Activated CD8-positive, alpha-beta T cell treated with anti-CD3 and anti-CD28 coated beads for 36 hours (primary cell): Measurements from ENCODE around the gene CFAP47. TPM values are rescaled to one million over a fixed set of nuclear protein-coding genes. Genes with fewer than 3 reads are reported as not detected.
"Not testable (repeated sequence)": the region's sequence is repeated elsewhere in the genome, so short reads cannot be mapped to it uniquely, and the experiment has no call there.

ENCODE experiments used
- ATAC-seq: fragments of 200-7000 bp; cut with Tn5 transposase; one replicate; pipeline ENCODE4 v1.10.0; 2021; ENCODE audit warnings: mild to moderate bottlenecking, moderate library complexity
- CTCF ChIA-PET: fragments of 350-600 bp; sonication (Branson Sonifier 250); formaldehyde crosslinking; loops from one replicate; lab custom pipeline; 2021; ENCODE audit warnings: antibody characterized with exemption; lab: Charles Lee
- POLR2A ChIA-PET: fragments of 350-600 bp; sonication (Branson Sonifier 250); formaldehyde crosslinking; loops from one replicate; lab custom pipeline; 2021; ENCODE audit warnings: antibody characterized with exemption; lab: Charles Lee
- DNase-seq: peaks from one replicate; pipeline ENCODE4 v3.0.0-alpha.2; 2020
- H3K27ac Mint-ChIP-seq: one replicate; pipeline ENCODE4 v1.8.0; 2021; ENCODE audit warnings: mild to moderate bottlenecking, mixed read lengths
- H3K27me3 Mint-ChIP-seq: one replicate; pipeline ENCODE4 v1.8.0; 2021; ENCODE audit warnings: mixed read lengths
- H3K36me3 Mint-ChIP-seq: one replicate; pipeline ENCODE4 v1.8.0; 2021; ENCODE audit warnings: low read depth, mixed read lengths
- H3K4me1 Mint-ChIP-seq: one replicate; pipeline ENCODE4 v1.8.0; 2021; ENCODE audit warnings: low read depth, mixed read lengths
- H3K4me3 Mint-ChIP-seq: one replicate; pipeline ENCODE4 v1.8.0; 2021; ENCODE audit warnings: mild to moderate bottlenecking, moderate library complexity, mixed read lengths
- H3K9me3 Mint-ChIP-seq: one replicate; pipeline ENCODE4 v1.8.0; 2021; ENCODE audit warnings: mixed read lengths
- intact Hi-C: fragments of 100-400 bp; cut with micrococcal nuclease; formaldehyde crosslinking; loops from one replicate; pipeline ENCODE4 v1.10.0; 2022
- total RNA-seq, 2 experiments: library from RNA; stranded (reverse); gene quantifications; one replicate each; pipeline ENCODE4 v1.2.3, GENCODE V29; 2021
- TF ChIP-seq, protein P1 (sequence below): fragments of 200-600 bp; IDR thresholded peaks from one replicate; pipeline ENCODE4 v1.8.0; 2022; ENCODE audit warnings: antibody characterized with exemption, mild to moderate bottlenecking

CFAP47 gene
- total RNA-seq = not detected

- CTCF ChIA-PET = no interaction called here
- Mint-ChIP-seq H3K27ac (no peak within 1 kb of the TSS), H3K27me3 (no peaks in the 10 kb centered on the region), H3K4me3 (no peak within 1 kb of the TSS), H3K4me1 (no peaks in the 10 kb centered on the region), H3K36me3 (no peaks in the 10 kb centered on the region), H3K9me3 (no peaks in the 10 kb centered on the region)
- POLR2A ChIA-PET = no interaction called here
- TF ChIP-seq, protein P1, sequence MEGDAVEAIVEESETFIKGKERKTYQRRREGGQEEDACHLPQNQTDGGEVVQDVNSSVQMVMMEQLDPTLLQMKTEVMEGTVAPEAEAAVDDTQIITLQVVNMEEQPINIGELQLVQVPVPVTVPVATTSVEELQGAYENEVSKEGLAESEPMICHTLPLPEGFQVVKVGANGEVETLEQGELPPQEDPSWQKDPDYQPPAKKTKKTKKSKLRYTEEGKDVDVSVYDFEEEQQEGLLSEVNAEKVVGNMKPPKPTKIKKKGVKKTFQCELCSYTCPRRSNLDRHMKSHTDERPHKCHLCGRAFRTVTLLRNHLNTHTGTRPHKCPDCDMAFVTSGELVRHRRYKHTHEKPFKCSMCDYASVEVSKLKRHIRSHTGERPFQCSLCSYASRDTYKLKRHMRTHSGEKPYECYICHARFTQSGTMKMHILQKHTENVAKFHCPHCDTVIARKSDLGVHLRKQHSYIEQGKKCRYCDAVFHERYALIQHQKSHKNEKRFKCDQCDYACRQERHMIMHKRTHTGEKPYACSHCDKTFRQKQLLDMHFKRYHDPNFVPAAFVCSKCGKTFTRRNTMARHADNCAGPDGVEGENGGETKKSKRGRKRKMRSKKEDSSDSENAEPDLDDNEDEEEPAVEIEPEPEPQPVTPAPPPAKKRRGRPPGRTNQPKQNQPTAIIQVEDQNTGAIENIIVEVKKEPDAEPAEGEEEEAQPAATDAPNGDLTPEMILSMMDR = no peak
- peak; percentile 5 for DNase-seq
- intact Hi-C loops = no loop called here
- no peak for ATAC-seq
Observed at GRCh38 chrX:35919536-35920309, at the start of gene CFAP47. Gene CFAP47 (plus strand): TSS chrX:35919734. CDS start chrX:35919800, 66 bp downstream.

DNA sequence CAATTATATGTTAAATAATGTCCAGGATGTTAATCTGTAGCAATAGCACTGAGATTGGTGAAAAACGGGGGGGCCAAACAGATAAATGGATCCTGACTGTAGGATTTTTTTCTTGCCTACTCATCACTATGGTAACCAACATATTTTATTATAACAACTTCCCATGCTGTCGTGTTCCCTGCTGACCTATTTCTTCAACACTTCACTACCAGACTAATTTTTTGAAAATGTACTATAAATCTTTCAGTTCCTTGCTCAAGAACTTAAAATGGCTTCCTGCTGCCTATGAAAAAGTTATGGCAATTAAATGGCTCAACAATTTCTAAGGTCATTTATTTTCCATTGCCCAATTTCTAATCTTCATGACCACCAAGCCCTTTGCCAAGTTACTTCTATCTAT, 38.9 kb upstream of the CFAP47 start:
- TF ChIP-seq, protein P1 = no peak
- POLR2A ChIA-PET = no interaction called here
- H3K4me1 Mint-ChIP-seq = no peaks in the 10 kb centered on the region
- CTCF ChIA-PET = no interaction called here
- H3K27me3 Mint-ChIP-seq = no peaks in the 10 kb centered on the region
- no peak overlapping the region for H3K4me3 Mint-ChIP-seq
- no peak for ATAC-seq
- no peaks in the 10 kb centered on the region for H3K9me3 Mint-ChIP-seq
- no peaks in the 10 kb centered on the region for H3K36me3 Mint-ChIP-seq
- no peak overlapping the region for H3K27ac Mint-ChIP-seq
- intact Hi-C loops = no loop called here
- no peak for DNase-seq

DNA sequence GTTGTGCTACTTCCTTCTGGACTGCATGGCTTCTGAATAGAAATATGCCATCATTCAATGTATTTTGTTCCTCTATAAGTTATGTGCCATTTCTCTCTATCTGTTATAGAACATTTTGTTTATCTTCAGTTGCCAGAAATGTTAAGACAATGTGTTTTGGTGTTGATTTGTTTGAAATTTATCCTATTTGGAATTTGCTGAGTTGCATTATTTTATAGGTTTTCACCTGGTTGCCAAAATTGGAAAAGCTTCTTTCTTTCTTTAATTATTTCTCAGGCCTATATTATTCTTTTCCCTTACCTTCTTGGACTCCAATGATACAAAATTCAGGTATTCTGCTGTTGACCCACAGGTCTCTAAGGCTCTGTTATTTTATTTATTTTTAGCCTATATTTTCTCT, 33.4 kb upstream of the CFAP47 start:
- no peaks in the 10 kb centered on the region for H3K9me3 Mint-ChIP-seq
- no peaks in the 10 kb centered on the region for H3K27me3 Mint-ChIP-seq
- ChIA-PET CTCF (no interaction called here), POLR2A (no interaction called here)
- H3K36me3 Mint-ChIP-seq = no peaks in the 10 kb centered on the region
- no peak overlapping the region for H3K27ac Mint-ChIP-seq
- intact Hi-C loops = no loop called here
- ATAC-seq = no peak
- no peak for DNase-seq
- TF ChIP-seq, protein P1 = no peak
- H3K4me1 Mint-ChIP-seq = no peaks in the 10 kb centered on the region
- H3K4me3 Mint-ChIP-seq = no peak overlapping the region

- ATAC-seq = no peak
- Mint-ChIP-seq H3K36me3 (no peaks in the 10 kb centered on the region), H3K27me3 (no peaks in the 10 kb centered on the region), H3K4me1 (no peaks in the 10 kb centered on the region), H3K9me3 (no peaks in the 10 kb centered on the region), H3K27ac (no peak overlapping the region), H3K4me3 (no peak overlapping the region)
- DNase-seq = peak; percentile 23
- TF ChIP-seq, protein P1 = no peak
- ChIA-PET POLR2A (no interaction called here), CTCF (no interaction called here)
- intact Hi-C loops = no loop called here
Observed at GRCh38 chrX:35890699-35891098, 28.8 kb upstream of the CFAP47 start.

DNA sequence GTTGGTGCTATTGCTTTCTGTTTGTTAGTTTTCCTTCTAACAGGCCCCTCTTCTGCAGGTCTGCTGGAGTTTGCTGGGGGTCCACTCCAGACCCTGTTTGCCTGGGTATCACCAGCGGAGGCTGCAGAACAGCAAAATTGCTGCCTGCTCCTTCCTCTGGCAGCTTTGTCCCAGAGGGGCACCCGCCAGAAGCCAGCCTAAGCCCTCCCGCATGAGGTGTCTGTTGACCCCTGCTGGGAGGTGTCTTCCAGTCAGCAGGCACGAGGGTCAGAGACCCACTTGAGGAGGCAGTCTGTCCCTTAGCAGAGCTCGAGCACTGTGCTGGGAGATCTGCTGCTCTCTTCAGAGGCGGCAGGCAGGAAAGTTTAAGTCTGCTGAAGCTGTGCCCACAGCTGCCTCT, 67.3 kb downstream of the CFAP47 start:
- DNase-seq, H3K36me3 Mint-ChIP-seq, H3K27ac Mint-ChIP-seq, H3K4me3 Mint-ChIP-seq, H3K4me1 Mint-ChIP-seq, POLR2A ChIA-PET, ATAC-seq, CTCF ChIA-PET, intact Hi-C loops, H3K27me3 Mint-ChIP-seq, H3K9me3 Mint-ChIP-seq: not testable (repeated sequence)
